ENCODE measurements around the gene HERC4.
"Not testable (repeated sequence)": the region's sequence is repeated elsewhere in the genome, so short reads cannot be mapped to it uniquely, and the experiment has no call there.

The HERC4 gene

DNA sequence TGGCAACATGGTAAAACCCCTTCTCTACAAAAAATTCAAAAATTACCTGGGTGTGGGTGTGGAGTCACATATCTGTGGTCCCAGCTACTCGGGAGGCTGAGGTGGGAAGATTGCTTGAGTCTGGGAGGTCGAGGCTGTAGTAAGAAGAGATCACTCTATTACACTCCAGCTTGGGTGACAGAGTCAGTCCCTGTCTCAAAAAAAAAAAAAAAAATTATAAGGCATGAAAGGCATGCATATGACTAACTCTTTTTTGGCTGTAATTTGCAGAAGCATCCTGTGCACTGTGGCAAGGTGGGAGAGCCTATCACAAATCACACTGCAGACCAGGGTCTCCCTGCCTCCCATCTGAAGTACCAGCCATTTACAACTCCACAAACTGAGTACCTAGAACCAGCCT is 20.1 kb upstream of the HERC4 start:
- in situ Hi-C loops (cut with MboI; ENCODE audit: low sequenced_read_pairs) = no loop called here

DNA sequence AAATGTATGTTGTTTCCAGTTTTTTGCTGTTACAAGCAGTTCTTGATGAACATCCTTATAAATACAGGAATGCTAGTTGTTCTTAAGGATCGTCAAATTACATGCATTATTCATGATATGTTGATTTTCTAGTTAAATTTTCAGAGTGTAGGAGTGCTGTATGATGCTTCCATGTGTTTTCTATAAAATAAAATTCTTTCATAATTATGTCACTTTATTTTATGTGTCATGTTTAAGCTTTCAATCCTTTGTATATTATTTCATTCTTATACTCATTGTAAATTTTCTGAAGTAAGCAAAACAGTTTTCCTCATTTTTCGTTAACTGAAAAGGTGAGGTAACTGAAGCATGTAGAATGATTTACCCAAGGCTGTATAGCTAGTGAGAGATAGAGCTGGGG is 17.4 kb upstream of the HERC4 start:
- in situ Hi-C loops (cut with MboI; ENCODE audit: low sequenced_read_pairs) = no loop called here

- in situ Hi-C loops (cut with MboI; ENCODE audit: low sequenced_read_pairs) = no loop called here
Measured at GRCh38 chr10:68090586-68090985, 15.5 kb upstream of the HERC4 start.

- in situ Hi-C loops (cut with MboI; ENCODE audit: low sequenced_read_pairs) = no loop called here
Measured at GRCh38 chr10:68088740-68089139, 13.7 kb upstream of the HERC4 start.

DNA sequence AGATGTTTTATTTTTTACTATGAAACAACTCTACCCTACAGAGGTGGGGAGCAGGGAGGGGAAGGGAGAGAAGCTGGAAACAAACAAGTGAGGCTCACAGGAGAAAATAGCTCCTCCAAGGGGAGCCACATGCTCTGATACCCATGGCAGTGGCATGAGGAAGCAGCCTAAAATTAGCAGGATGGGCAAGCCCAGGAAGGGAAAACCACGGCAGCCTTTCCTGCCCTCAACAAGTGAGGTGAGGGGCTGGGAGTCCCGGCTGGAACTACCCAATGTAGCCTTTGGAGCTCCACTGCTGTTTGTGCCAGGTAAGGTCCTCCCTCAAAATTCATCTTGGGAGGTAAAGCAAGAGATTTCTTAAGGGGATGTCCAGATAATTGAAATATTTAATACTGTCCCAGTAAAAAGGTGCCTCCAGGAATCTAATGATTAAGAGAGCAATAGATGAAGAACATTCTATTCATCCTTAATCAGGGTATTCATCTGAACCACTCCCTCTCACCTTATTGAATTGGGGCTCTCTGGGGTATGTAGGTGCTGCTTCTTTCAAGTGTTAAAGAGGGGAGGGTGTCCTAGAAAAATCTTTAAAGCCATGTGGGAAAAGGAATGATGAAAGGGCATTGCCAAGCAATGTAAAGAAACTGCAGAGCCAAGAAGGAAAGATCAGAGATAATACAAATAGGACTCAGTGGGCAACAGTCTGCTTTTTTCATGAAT is 12.8 kb upstream of the HERC4 start:
- in situ Hi-C loops (cut with MboI; ENCODE audit: low sequenced_read_pairs) = no loop called here

GRCh38 chr10:68086910-68087684 is 12.0 kb upstream of the HERC4 start:
- in situ Hi-C loops (cut with MboI; ENCODE audit: low sequenced_read_pairs) = no loop called here

DNA sequence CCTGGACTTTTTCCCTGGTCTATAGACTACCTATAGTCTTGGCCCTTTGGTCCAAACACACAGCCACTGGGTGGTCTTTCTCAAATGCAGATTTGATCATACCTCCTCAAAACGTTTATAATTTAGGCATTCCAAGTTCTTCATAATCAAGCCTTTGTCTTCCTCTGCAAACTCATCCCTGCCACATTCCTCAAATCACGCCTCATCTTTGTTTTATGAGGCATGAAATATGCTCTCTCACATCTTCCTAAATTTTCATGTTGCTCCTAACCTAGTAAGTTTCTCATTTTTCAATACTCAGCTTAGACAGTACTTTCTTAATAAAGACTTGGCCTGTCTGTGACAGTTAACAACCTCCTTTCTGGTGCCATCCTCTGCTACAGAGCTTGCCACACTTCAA is 10.9 kb upstream of the HERC4 start:
- in situ Hi-C loops (cut with MboI; ENCODE audit: low sequenced_read_pairs) = no loop called here

DNA sequence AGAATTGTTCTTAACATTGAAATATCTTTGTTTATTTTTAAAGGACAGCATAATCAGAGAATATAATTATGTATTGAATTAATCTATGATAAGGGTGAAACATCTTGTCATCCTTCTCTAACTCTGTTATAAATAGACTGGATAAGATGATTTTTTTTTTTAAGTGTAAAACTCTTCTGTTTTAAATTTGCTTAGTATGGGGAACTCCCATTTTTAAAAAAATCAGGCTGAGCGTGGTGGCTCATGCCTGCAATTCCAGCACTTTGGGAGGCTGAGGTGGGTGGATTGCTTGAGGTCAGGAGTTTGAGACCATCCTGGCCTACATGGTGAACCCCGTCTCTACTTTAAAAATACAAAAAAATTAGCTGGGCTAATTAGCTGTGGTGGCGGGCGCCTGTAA is 9.4 kb upstream of the HERC4 start:
- in situ Hi-C loops (cut with MboI; ENCODE audit: low sequenced_read_pairs) = no loop called here

DNA sequence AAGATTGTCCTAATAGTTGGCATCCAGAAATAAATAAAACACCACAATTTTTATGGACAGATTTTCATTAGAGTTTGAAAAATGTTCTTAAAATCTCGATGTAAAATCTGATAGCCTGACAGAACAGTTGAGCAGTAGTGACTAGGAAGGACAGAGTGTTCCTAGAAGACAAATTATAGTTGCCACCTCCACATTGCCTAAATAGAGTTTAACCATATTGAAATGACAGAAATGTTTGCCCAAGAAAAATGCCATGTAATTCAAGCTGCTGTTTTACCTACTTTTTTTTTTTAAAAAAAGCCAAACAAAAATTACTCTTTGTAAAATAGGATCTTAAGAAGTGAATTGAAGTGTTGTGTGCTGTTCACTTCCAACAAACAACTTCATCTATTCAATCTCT is 8.9 kb upstream of the HERC4 start:
- in situ Hi-C loops (cut with MboI; ENCODE audit: low sequenced_read_pairs) = no loop called here

DNA sequence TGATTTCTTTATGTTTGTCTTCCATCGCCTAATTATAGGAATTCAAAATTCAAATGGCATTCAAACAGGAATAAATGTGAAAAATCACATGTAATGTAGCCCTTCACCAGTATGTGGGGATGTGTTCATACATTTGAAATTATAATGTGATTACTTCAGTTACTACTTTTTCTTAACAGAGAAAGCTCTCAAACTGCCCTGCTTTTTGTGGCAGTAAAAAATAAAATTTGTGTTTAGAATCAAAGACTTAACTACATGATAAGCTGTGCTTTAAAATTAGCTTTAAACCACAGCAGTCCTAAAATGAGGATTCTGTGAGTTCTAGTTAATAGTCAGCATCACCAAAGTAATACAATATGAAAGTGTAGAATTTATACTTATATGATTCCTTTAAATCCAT is 7.8 kb upstream of the HERC4 start:
- in situ Hi-C loops (cut with MboI; ENCODE audit: low sequenced_read_pairs) = no loop called here

DNA sequence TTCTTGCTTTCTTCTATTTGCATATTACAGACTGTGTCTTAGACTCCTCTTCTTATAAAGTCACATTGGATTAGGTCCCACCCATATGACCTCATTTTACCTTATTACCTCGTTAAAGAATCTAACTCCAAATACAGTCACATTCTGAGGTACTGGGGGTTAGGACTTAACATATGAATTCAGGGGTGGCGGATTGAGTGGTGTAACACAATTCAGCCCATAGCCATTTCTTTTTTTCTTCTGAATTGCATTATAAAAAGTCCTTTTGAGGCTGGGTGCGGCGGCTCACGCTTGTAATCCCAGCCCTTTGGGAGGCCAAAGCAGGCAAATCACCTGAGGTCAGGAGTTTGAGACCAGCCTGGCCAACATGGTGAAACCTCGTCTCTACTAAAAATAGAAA is 6.8 kb upstream of the HERC4 start:
- in situ Hi-C loops (cut with MboI; ENCODE audit: low sequenced_read_pairs) = no loop called here

DNA sequence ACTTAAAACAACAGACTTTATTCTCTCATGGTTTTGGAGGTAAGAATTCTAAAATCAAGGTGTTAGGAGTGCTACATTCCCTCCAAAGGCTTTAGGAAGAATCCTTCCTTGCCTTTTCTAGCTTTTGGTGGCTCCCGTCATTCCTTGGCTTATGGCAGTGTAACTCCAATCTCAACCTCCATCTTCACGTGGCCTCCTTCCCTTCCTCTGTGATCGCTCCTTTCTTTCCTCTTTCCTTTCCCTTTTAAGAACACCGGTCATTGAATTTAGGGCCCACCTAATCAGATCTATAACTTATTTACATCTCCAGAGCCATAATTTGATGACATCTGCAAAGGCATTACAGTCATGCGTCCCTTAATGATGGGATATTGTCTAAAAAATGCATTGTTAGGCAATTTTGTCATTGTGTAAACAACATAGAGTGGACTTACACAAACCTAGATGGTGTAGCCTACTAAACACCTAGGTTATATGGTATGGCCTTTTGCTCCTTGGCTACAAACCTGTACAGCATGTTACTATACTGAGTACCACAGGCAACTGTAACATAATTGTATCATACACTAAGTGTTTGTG is 5.9 kb upstream of the HERC4 start:
- in situ Hi-C loops (cut with MboI; ENCODE audit: low sequenced_read_pairs) = no loop called here

GRCh38 chr10:68079434-68079833 is 4.4 kb upstream of the HERC4 start:
- in situ Hi-C loops (cut with MboI; ENCODE audit: low sequenced_read_pairs) = no loop called here

GRCh38 chr10:68077026-68077425 is 1.9 kb upstream of the HERC4 start:
- in situ Hi-C loops (cut with MboI; ENCODE audit: low sequenced_read_pairs) = no loop called here

DNA sequence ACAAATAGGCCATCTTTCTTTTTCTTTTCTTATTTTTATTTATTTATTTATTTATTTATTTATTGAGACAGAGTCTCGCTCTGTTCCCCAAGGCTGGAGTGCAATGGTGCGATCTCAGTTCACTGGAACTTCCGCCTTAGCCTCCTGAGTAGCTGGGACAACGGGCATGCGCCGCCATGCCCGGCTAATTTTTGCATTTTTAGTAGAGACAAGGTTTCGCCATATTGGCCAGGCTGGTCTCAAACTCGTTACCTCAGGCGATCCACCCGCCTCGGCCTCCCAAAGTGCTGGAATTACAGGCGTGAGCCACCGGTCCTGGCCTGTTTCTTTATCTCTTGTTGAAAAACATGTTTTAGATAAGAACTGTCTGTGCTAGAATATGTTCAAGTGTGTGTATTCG is 998 bp upstream of the HERC4 start:
- in situ Hi-C loops (cut with MboI; ENCODE audit: low sequenced_read_pairs) = not testable (repeated sequence)

GRCh38 chr10:68075550-68076004 is 494 bp upstream of the HERC4 start:
- in situ Hi-C loops (cut with MboI; ENCODE audit: low sequenced_read_pairs) = no loop called here

GRCh38 chr10:68074031-68074774 is 880 bp downstream of the HERC4 start:
- in situ Hi-C loops (cut with MboI; ENCODE audit: low sequenced_read_pairs) = no loop called here

GRCh38 chr10:68073631-68074030 is 1.5 kb downstream of the HERC4 start:
- in situ Hi-C loops (cut with MboI; ENCODE audit: low sequenced_read_pairs) = no loop called here

- in situ Hi-C loops (cut with MboI; ENCODE audit: low sequenced_read_pairs) = no loop called here
Measured at GRCh38 chr10:68067508-68067907, 7.6 kb downstream of the HERC4 start.

DNA sequence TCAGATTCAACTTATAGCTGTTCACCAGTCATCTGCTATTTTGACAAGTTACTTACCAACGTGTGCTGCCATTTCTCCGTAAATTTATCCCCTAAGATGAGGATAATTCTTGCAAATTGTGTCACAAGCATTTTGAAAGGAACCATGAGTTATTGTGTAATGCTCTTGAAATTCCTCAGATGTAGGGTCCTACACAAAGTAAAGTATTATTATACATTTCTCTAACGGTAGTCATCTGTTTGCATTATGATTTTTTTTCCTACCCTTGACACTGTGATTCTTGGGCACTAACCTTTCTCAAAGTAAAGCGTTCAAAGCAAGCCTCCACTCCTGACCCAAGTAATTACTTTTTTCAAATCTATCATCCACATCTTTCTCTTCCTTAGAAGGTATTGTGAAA is 8.1 kb downstream of the HERC4 start:
- in situ Hi-C loops (cut with MboI; ENCODE audit: low sequenced_read_pairs) = no loop called here

- in situ Hi-C loops (cut with MboI; ENCODE audit: low sequenced_read_pairs) = no loop called here
Measured at GRCh38 chr10:68053553-68053952, 21.5 kb downstream of the HERC4 start.
